HEK293 (cell line): ENCODE measurements around the gene GPR62.
"Not testable (repeated sequence)": the region's sequence is repeated elsewhere in the genome, so short reads cannot be mapped to it uniquely, and the experiment has no call there.

Experiments
- CTCF ChIA-PET: fragments of 350-600 bp; formaldehyde crosslinking; extraction: SDS; loops from one replicate; lab custom pipeline; 2021; ENCODE audit warnings: antibody characterized with exemption; lab: Yijun Ruan, JAX
- POLR2A ChIA-PET: fragments of 300-600 bp; formaldehyde crosslinking; extraction: SDS; loops from one replicate; lab custom pipeline; 2020; ENCODE audit warnings: antibody characterized with exemption, inconsistent platforms; lab: Yijun Ruan, JAX
- H3K27ac ChIP-seq: fragments of 200-500 bp; sonication (Bioruptor generic); 2 replicates; pipeline ENCODE4 v1.5.1; 2014; ENCODE audit warnings: low read depth, low read length, control low read depth, inconsistent platforms; ENCODE audit errors: extremely low read depth
- H3K36me3 ChIP-seq, 2 experiments: fragments of 200-500 bp in 1 of 2; sonication (Bioruptor generic) in 1 of 2; 1 replicate in 1 of 2; 2 replicates in 1 of 2; pipeline ENCODE4 v1.5.1; 2014 to 2017; ENCODE audit warnings: inconsistent platforms in 2 of 2, low read length in 2 of 2; ENCODE audit not compliant: control insufficient read depth in 2 of 2, insufficient read depth in 1 of 2
- H3K4me1 ChIP-seq: fragments of 200-500 bp; sonication (Bioruptor generic); 2 replicates; pipeline ENCODE4 v1.5.1; 2014; ENCODE audit warnings: mild to moderate bottlenecking, low read length, inconsistent platforms; ENCODE audit not compliant: control insufficient read depth, insufficient read depth
- H3K4me3 ChIP-seq: 2 replicates; pipeline ENCODE4 v1.5.1; 2011; ENCODE audit warnings: low read depth, mild to moderate bottlenecking, control low read depth, low read length, moderate library complexity
- H3K9me3 ChIP-seq: fragments of 200-500 bp; sonication (Bioruptor generic); 2 replicates; pipeline ENCODE4 v1.5.1; 2014; ENCODE audit warnings: low read depth, low read length, inconsistent platforms; ENCODE audit not compliant: control insufficient read depth, insufficient read depth
- IKZF3 ChIP-seq: fragments of 450-650 bp; IDR thresholded peaks from 2 replicates; pipeline ENCODE4 v1.5.0; 2018; ENCODE audit warnings: missing biosample characterization, mild to moderate bottlenecking, missing genetic modification characterization, moderate library complexity
- ZBTB20 ChIP-seq: fragments of 450-650 bp; formaldehyde crosslinking; IDR thresholded peaks from 2 replicates; pipeline ENCODE4 v1.5.1; 2016; ENCODE audit warnings: missing biosample characterization, missing genetic modification characterization
- ZEB2 ChIP-seq: fragments of 450-650 bp; formaldehyde crosslinking; IDR thresholded peaks from 2 replicates; pipeline ENCODE4 v1.5.1; 2016; ENCODE audit warnings: missing biosample characterization, missing genetic modification characterization
- ZNF10 ChIP-seq: fragments of 450-650 bp; formaldehyde crosslinking; IDR thresholded peaks from 2 replicates; pipeline ENCODE4 v1.5.1; 2017; ENCODE audit warnings: missing biosample characterization, missing genetic modification characterization
- ZNF155 ChIP-seq: fragments of 450-650 bp; formaldehyde crosslinking; IDR thresholded peaks from 2 replicates; pipeline ENCODE4 v1.5.1; 2016; ENCODE audit warnings: missing biosample characterization, missing genetic modification characterization
- ZNF239 ChIP-seq: fragments of 450-650 bp; formaldehyde crosslinking; IDR thresholded peaks from 2 replicates; pipeline ENCODE4 v1.5.1; 2016; ENCODE audit warnings: missing biosample characterization, missing genetic modification characterization
- ZNF280C ChIP-seq: fragments of 450-650 bp; formaldehyde crosslinking; IDR thresholded peaks from 2 replicates; pipeline ENCODE4 v1.5.1; 2016; ENCODE audit warnings: missing biosample characterization, missing genetic modification characterization
- ZNF37A ChIP-seq: fragments of 450-650 bp; IDR thresholded peaks from 2 replicates; pipeline ENCODE4 v1.5.1; 2018; ENCODE audit warnings: missing biosample characterization, missing genetic modification characterization
- ZNF423 ChIP-seq: fragments of 450-650 bp; formaldehyde crosslinking; IDR thresholded peaks from 2 replicates; pipeline ENCODE4 v1.5.1; 2016; ENCODE audit warnings: missing biosample characterization, missing genetic modification characterization
- ZNF449 ChIP-seq: fragments of 450-650 bp; formaldehyde crosslinking; IDR thresholded peaks from 2 replicates; pipeline ENCODE4 v1.5.1; 2017; ENCODE audit warnings: missing biosample characterization, mild to moderate bottlenecking, missing genetic modification characterization, moderate library complexity
- ZNF530 ChIP-seq: fragments of 450-650 bp; formaldehyde crosslinking; IDR thresholded peaks from 2 replicates; pipeline ENCODE4 v1.5.1; 2016; ENCODE audit warnings: low read depth, missing biosample characterization, missing genetic modification characterization
- ZNF558 ChIP-seq: fragments of 450-650 bp; formaldehyde crosslinking; IDR thresholded peaks from 2 replicates; pipeline ENCODE4 v1.5.1; 2016; ENCODE audit warnings: missing biosample characterization, missing genetic modification characterization
- ZNF600 ChIP-seq: fragments of 450-650 bp; formaldehyde crosslinking; IDR thresholded peaks from 2 replicates; pipeline ENCODE4 v1.5.1; 2016; ENCODE audit warnings: missing biosample characterization, missing genetic modification characterization
- ZNF692 ChIP-seq: fragments of 450-650 bp; formaldehyde crosslinking; IDR thresholded peaks from 2 replicates; pipeline ENCODE4 v1.5.1; 2016; ENCODE audit warnings: missing biosample characterization, missing genetic modification characterization
- ZNF791 ChIP-seq: fragments of 450-650 bp; formaldehyde crosslinking; IDR thresholded peaks from 2 replicates; pipeline ENCODE4 v1.5.1; 2016; ENCODE audit warnings: missing biosample characterization, missing genetic modification characterization
- TF ChIP-seq, protein P1 (sequence below): fragments of 450-650 bp; formaldehyde crosslinking; IDR thresholded peaks from 2 replicates; pipeline ENCODE4 v1.5.1; 2016; ENCODE audit warnings: missing biosample characterization, missing genetic modification characterization
- TF ChIP-seq, protein P2 (sequence below): fragments of 450-650 bp; formaldehyde crosslinking; IDR thresholded peaks from 2 replicates; pipeline ENCODE4 v1.5.1; 2016; ENCODE audit warnings: missing biosample characterization, missing genetic modification characterization, borderline replicate concordance

Gene GPR62

GRCh38 chr3:51988286-51989146 lies 33.3 kb downstream of the GPR62 start (continued):
- TF ChIP-seq, protein P1, sequence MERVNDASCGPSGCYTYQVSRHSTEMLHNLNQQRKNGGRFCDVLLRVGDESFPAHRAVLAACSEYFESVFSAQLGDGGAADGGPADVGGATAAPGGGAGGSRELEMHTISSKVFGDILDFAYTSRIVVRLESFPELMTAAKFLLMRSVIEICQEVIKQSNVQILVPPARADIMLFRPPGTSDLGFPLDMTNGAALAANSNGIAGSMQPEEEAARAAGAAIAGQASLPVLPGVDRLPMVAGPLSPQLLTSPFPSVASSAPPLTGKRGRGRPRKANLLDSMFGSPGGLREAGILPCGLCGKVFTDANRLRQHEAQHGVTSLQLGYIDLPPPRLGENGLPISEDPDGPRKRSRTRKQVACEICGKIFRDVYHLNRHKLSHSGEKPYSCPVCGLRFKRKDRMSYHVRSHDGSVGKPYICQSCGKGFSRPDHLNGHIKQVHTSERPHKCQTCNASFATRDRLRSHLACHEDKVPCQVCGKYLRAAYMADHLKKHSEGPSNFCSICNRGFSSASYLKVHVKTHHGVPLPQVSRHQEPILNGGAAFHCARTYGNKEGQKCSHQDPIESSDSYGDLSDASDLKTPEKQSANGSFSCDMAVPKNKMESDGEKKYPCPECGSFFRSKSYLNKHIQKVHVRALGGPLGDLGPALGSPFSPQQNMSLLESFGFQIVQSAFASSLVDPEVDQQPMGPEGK: peak; percentile 34; the same call in 1 of the 2 replicates
- peak; percentile 85 for TF ChIP-seq ZNF449 (tag by site-specific recombination)
- TF ChIP-seq IKZF3: no peak
- no peak for TF ChIP-seq ZNF423 (tag by site-specific recombination)
- TF ChIP-seq, protein P2, sequence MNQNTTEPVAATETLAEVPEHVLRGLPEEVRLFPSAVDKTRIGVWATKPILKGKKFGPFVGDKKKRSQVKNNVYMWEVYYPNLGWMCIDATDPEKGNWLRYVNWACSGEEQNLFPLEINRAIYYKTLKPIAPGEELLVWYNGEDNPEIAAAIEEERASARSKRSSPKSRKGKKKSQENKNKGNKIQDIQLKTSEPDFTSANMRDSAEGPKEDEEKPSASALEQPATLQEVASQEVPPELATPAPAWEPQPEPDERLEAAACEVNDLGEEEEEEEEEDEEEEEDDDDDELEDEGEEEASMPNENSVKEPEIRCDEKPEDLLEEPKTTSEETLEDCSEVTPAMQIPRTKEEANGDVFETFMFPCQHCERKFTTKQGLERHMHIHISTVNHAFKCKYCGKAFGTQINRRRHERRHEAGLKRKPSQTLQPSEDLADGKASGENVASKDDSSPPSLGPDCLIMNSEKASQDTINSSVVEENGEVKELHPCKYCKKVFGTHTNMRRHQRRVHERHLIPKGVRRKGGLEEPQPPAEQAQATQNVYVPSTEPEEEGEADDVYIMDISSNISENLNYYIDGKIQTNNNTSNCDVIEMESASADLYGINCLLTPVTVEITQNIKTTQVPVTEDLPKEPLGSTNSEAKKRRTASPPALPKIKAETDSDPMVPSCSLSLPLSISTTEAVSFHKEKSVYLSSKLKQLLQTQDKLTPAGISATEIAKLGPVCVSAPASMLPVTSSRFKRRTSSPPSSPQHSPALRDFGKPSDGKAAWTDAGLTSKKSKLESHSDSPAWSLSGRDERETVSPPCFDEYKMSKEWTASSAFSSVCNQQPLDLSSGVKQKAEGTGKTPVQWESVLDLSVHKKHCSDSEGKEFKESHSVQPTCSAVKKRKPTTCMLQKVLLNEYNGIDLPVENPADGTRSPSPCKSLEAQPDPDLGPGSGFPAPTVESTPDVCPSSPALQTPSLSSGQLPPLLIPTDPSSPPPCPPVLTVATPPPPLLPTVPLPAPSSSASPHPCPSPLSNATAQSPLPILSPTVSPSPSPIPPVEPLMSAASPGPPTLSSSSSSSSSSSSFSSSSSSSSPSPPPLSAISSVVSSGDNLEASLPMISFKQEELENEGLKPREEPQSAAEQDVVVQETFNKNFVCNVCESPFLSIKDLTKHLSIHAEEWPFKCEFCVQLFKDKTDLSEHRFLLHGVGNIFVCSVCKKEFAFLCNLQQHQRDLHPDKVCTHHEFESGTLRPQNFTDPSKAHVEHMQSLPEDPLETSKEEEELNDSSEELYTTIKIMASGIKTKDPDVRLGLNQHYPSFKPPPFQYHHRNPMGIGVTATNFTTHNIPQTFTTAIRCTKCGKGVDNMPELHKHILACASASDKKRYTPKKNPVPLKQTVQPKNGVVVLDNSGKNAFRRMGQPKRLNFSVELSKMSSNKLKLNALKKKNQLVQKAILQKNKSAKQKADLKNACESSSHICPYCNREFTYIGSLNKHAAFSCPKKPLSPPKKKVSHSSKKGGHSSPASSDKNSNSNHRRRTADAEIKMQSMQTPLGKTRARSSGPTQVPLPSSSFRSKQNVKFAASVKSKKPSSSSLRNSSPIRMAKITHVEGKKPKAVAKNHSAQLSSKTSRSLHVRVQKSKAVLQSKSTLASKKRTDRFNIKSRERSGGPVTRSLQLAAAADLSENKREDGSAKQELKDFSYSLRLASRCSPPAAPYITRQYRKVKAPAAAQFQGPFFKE (tag by site-specific recombination): 0 out of 2 replicates have a peak, but pooled peaks have one; percentile 39
- TF ChIP-seq ZNF239 (tag by site-specific recombination): no peak
- TF ChIP-seq ZNF10 (tag by site-specific recombination): no peak

DNA sequence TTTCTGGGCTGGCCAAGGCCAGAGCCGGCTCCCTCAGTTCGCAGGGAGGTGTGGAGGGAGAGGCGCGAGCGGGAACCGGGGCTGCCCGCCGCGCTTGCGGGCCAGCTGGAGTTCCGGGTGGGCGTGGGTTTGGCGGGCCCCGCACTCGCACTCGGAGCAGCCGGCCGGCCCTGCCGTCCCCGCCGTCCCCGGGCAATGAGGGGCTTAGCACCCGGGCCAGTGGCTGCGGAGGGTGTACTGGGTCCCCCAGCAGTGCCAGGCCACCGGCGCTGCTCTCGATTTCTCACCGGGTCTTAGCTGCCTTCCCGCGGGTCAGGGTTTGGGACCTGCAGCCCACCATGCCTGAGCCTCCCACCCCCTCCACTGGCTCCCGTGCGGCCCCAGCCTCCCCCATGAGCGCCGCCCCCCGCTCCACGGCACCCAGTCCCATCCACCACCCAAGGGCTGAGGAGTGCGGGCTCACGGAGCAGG lies 35.4 kb downstream of the GPR62 start:
- POLR2A ChIA-PET: interaction anchor here (0.7 to 2.8 kb wide), 6 partner anchors 8 to 164 kb away, joined by 3 to 43 read pairs (median 3); partner anchors contain the start of genes ACY1, PARP3, POC1A and RRP9
- CTCF ChIA-PET, H3K27ac ChIP-seq, H3K4me3 ChIP-seq, H3K9me3 ChIP-seq, H3K4me1 ChIP-seq: not testable (repeated sequence)
- peaks cover 0 to 43% of the 10 kb centered on the region in 2 experiments; a peak in 2 of 3 replicates for H3K36me3 ChIP-seq

GRCh38 chr3:51992017-51992682 lies 37.0 kb downstream of the GPR62 start:
- H3K9me3 ChIP-seq: no peaks in the 10 kb centered on the region
- ChIA-PET POLR2A (interaction anchor here (0.9 to 2.8 kb wide), 8 partner anchors 9 to 162 kb away, joined by 3 to 43 read pairs (median 5); partner anchors contain the start of genes ABHD14B, ACY1, GPR62 and PARP3), CTCF (interaction anchor here (0.8 to 2.0 kb wide), 4 partner anchors 9 to 148 kb away, joined by 3 to 7 read pairs (median 4); partner anchors contain the start of genes PARP3 and RRP9)
- H3K4me1 ChIP-seq: no peaks in the 10 kb centered on the region
- no peak overlapping the region for H3K4me3 ChIP-seq
- no peak overlapping the region for H3K27ac ChIP-seq
- peaks cover 0 to 43% of the 10 kb centered on the region in 2 experiments; a peak in 2 of 3 replicates for H3K36me3 ChIP-seq
- TF ChIP-seq ZEB2 (tag by site-specific recombination) (no peak), ZNF280C (tag by site-specific recombination) (no peak), ZNF530 (tag by site-specific recombination) (no peak), ZNF600 (no peak), ZBTB20 (tag by site-specific recombination) (no peak), ZNF692 (no peak), ZNF37A (tag by site-specific recombination) (no peak), ZNF558 (tag by site-specific recombination) (no peak), ZNF791 (tag by site-specific recombination) (no peak), ZNF155 (no peak)
